Kidney (tissue), 14 donors: ENCODE measurements around the gene TLL2. TPM values are rescaled to one million over a fixed set of nuclear protein-coding genes. Genes with fewer than 3 reads are reported as not detected.

Experiments
- DNase-seq, 5 donors: peaks; one replicate each; pipeline ENCODE4 v3.0.0-alpha.2; 2013 to 2020
- FAIRE-seq: peaks from 2 replicates; lab custom pipeline; 2012; peaks lifted over from hg19 to GRCh38; lab: Jason Lieb, UNC
- H3K27ac ChIP-seq, 2 donors: one replicate each; pipeline ENCODE4 v1.7.0; 2013; ENCODE audit warnings: low read depth in 2 of 2, low read length in 2 of 2, inconsistent platforms in 1 of 2
- H3K27me3 ChIP-seq: one replicate; pipeline ENCODE4 v1.7.1; 2013; ENCODE audit warnings: low read length, inconsistent platforms; ENCODE audit not compliant: control insufficient read depth, insufficient read depth
- H3K36me3 ChIP-seq, 3 donors: one replicate each; pipeline versions ENCODE4 v1.7.0 to v1.7.1; 2013; ENCODE audit warnings: low read length in 3 of 3, control low read depth in 1 of 3, inconsistent platforms in 1 of 3; ENCODE audit not compliant: insufficient read depth in 3 of 3, control insufficient read depth in 2 of 3
- H3K4me1 ChIP-seq, 3 donors: one replicate each; pipeline versions ENCODE4 v1.7.0 to v1.7.1; 2013; ENCODE audit warnings: low read length in 3 of 3, inconsistent platforms in 1 of 3, low read depth in 1 of 3; ENCODE audit not compliant: control insufficient read depth in 2 of 3, insufficient read depth in 2 of 3
- H3K4me3 ChIP-seq, 3 donors: one replicate each; pipeline versions ENCODE4 v1.7.0 to v1.8.1; 2013; ENCODE audit warnings: low read length in 3 of 3, control low read depth in 1 of 3, inconsistent platforms in 1 of 3
- H3K9ac ChIP-seq, 3 donors: one replicate each; pipeline versions ENCODE4 v1.7.0 to v1.7.1; 2013; ENCODE audit warnings: low read length in 3 of 3, control low read depth in 1 of 3, inconsistent platforms in 1 of 3
- H3K9me3 ChIP-seq, 3 donors: one replicate each; pipeline versions ENCODE4 v1.7.0 to v1.7.1; 2013; ENCODE audit warnings: low read length in 3 of 3, control low read depth in 1 of 3, inconsistent platforms in 1 of 3; ENCODE audit not compliant: control insufficient read depth in 2 of 3, insufficient read depth in 1 of 3
- intact Hi-C: fragments of 100-400 bp; cut with DNase I; formaldehyde crosslinking; loops from one replicate; pipeline ENCODE4 v1.11.1; 2022
- polyA plus RNA-seq: library from polyadenylated mRNA; stranded (reverse); fragments of 350-450 nt; fragmentation: Illumina TruSeq; extraction: RNeasy Lipid Tissue Mini Kit (QIAGEN cat#74804); gene quantifications from one replicate; pipeline ENCODE4 v1.2.3, GENCODE V29; 2014; ENCODE audit warnings: low read depth, low replicate concordance; ENCODE audit not compliant: insufficient read depth
- total RNA-seq: library from RNA; stranded (reverse); fragmentation: NEBNext Ultra II Directional; extraction: Animal tissue kit (Norgen Biotek cat#: 25700); gene quantifications from one replicate; pipeline ENCODE4 v1.2.1, GENCODE V29; 2021
- TF ChIP-seq, protein P1 (sequence below): IDR thresholded peaks from 3 replicates; pipeline ENCODE4 v1.5.1; 2012; ENCODE audit warnings: mild to moderate bottlenecking, moderate library complexity, borderline replicate concordance; ENCODE audit not compliant: insufficient read depth; ENCODE audit errors: extremely low read depth
- donor health status: control.
- donor health status: control.
- donor health status: control.
- donor health status: control.
- donor health status: control.
- donor health status: DM: yes; HTN: yes; CAD: no.
- donor health status: Normal renal cell carcinoma (clear cell type).

Gene TLL2
- total and polyA plus RNA-seq, 2 donors from 2014 or later: 0.39 to 0.98 TPM

DNA sequence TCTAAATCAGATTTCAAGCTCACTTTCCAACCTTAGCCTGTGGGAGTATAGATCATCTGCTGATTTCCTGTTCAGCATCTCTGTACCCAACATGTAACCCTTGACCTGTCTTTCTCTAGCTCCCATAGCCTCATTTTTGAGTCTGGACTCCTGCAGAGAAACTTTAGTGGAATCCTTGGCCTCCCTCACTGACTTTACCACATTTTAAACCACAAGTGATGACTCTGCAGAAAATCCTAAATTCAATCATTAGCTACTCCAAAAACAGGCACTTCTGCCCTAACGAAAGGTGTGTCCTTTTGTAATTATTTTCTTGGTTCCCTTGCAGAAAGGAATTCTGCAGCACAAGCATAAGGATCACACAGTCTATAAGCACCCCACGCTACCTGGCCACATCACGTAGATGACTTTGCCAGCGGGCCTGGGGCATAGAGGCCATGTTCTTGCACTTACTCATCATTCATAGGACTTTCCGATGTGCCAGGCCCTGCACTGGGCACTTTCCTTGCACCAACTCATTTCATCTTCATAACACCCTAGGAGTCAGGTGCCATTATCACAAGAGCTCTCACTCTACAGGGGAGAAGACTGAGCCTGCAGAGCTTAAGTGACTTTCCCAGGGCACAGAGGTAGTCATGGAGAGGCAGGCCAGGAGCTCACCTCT lies 97.7 kb downstream of the TLL2 start:
- Histone ChIP-seq H3K36me3 (no peaks in the 10 kb centered on the region), H3K9me3 (no peaks in the 10 kb centered on the region), H3K4me3 (no peak overlapping the region), H3K27ac (no peak overlapping the region), H3K4me1 (no peaks in the 10 kb centered on the region), H3K9ac (no peak overlapping the region), H3K27me3 (no peaks in the 10 kb centered on the region)
- intact Hi-C loops: no loop called here
- FAIRE-seq: no peak
- TF ChIP-seq, protein P1, sequence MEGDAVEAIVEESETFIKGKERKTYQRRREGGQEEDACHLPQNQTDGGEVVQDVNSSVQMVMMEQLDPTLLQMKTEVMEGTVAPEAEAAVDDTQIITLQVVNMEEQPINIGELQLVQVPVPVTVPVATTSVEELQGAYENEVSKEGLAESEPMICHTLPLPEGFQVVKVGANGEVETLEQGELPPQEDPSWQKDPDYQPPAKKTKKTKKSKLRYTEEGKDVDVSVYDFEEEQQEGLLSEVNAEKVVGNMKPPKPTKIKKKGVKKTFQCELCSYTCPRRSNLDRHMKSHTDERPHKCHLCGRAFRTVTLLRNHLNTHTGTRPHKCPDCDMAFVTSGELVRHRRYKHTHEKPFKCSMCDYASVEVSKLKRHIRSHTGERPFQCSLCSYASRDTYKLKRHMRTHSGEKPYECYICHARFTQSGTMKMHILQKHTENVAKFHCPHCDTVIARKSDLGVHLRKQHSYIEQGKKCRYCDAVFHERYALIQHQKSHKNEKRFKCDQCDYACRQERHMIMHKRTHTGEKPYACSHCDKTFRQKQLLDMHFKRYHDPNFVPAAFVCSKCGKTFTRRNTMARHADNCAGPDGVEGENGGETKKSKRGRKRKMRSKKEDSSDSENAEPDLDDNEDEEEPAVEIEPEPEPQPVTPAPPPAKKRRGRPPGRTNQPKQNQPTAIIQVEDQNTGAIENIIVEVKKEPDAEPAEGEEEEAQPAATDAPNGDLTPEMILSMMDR: no peak
- no peak for DNase-seq

GRCh38 chr10:96415150-96415890 lies 98.4 kb downstream of the TLL2 start:
- H3K27ac ChIP-seq: no peak overlapping the region
- H3K4me1 ChIP-seq: no peaks in the 10 kb centered on the region
- intact Hi-C loops: no loop called here
- H3K4me3 ChIP-seq: no peak overlapping the region
- H3K27me3 ChIP-seq: no peaks in the 10 kb centered on the region
- DNase-seq (no peak), FAIRE-seq (no peak)
- TF ChIP-seq, protein P1: no peak
- H3K9me3 ChIP-seq: no peaks in the 10 kb centered on the region
- H3K36me3 ChIP-seq: no peaks in the 10 kb centered on the region
- no peak overlapping the region for H3K9ac ChIP-seq

DNA sequence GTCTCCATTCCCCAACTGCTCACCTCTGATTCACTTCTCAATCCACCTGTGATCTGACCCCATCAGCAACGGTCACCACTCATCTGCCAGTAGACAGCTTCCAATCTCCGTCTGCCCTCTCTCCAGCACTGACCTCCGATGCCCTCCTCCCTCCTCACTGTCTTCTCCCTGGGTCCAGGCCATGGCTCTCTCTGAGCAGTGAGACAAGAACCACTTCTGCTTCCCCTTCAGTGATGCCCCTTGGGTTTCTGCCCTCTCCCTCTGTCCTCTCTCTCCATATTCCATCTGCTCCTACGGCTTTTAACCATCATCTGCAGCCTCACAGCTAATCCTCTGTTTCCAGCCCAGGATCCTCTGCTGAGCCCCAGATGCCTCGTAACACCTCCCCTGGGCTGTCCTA lies 99.4 kb downstream of the TLL2 start:
- no peaks in the 10 kb centered on the region for H3K9me3 ChIP-seq
- TF ChIP-seq, protein P1: no peak
- no peak overlapping the region for H3K9ac ChIP-seq
- H3K4me1 ChIP-seq: no peaks in the 10 kb centered on the region
- H3K27me3 ChIP-seq: no peaks in the 10 kb centered on the region
- H3K27ac ChIP-seq: no peak overlapping the region
- FAIRE-seq: no peak
- intact Hi-C loops: no loop called here
- no peak overlapping the region for H3K4me3 ChIP-seq
- H3K36me3 ChIP-seq: no peaks in the 10 kb centered on the region
- DNase-seq: no peak
